Central memory CD8-positive, alpha-beta T cell (primary cell): Measurements from ENCODE around the gene PPP1R27.
"Not testable (repeated sequence)": the region's sequence is repeated elsewhere in the genome, so short reads cannot be mapped to it uniquely, and the experiment has no call there.

Source experiments
- ATAC-seq: fragments of 150-1000 bp; cut with Tn5 transposase; replicated peaks from 2 replicates; pipeline ENCODE4 v1.10.0; 2022; ENCODE audit warnings: mild to moderate bottlenecking, moderate FRiP score, moderate number of reproducible peaks; ENCODE audit not compliant: poor library complexity, severe bottlenecking; ENCODE audit errors: extremely low read depth
- DNase-seq, 2 donors: peaks; one replicate each; pipeline ENCODE4 v3.0.0; 2021; ENCODE audit warnings: low spot score in 2 of 2
- H3K27ac Mint-ChIP-seq: one replicate; pipeline ENCODE4 v1.8.0; 2022; ENCODE audit warnings: low read depth, mild to moderate bottlenecking, moderate library complexity, mixed read lengths
- H3K27me3 Mint-ChIP-seq: one replicate; pipeline ENCODE4 v1.8.0; 2022; ENCODE audit warnings: mixed read lengths
- H3K36me3 Mint-ChIP-seq: one replicate; pipeline ENCODE4 v1.8.0; 2022; ENCODE audit warnings: mild to moderate bottlenecking, moderate library complexity, mixed read lengths; ENCODE audit not compliant: insufficient read depth
- H3K4me1 Mint-ChIP-seq: one replicate; pipeline ENCODE4 v1.8.0; 2022; ENCODE audit warnings: mixed read lengths
- H3K4me3 Mint-ChIP-seq: one replicate; pipeline ENCODE4 v1.8.0; 2022; ENCODE audit warnings: mild to moderate bottlenecking, moderate library complexity, mixed read lengths
- H3K9me3 Mint-ChIP-seq: one replicate; pipeline ENCODE4 v1.8.0; 2022; ENCODE audit warnings: mixed read lengths

The PPP1R27 gene

GRCh38 chr17:81842725-81843504 lies 8.1 kb upstream of the PPP1R27 start:
- ATAC-seq (no peak), DNase-seq (no peak)
- Mint-ChIP-seq H3K9me3 (no peaks in the 10 kb centered on the region), H3K4me3 (no peak overlapping the region), H3K36me3 (peaks cover 28% of the 10 kb centered on the region), H3K4me1 (no peaks in the 10 kb centered on the region), H3K27me3 (no peaks in the 10 kb centered on the region), H3K27ac (no peak overlapping the region)

GRCh38 chr17:81842378-81842724 lies 7.5 kb upstream of the PPP1R27 start:
- no peaks in the 10 kb centered on the region for H3K4me1 Mint-ChIP-seq
- no peak overlapping the region for H3K4me3 Mint-ChIP-seq
- H3K27me3 Mint-ChIP-seq = no peaks in the 10 kb centered on the region
- no peak for ATAC-seq
- H3K36me3 Mint-ChIP-seq = peaks cover 25% of the 10 kb centered on the region
- H3K27ac Mint-ChIP-seq = no peak overlapping the region
- DNase-seq = no peak
- H3K9me3 Mint-ChIP-seq = no peaks in the 10 kb centered on the region

GRCh38 chr17:81841866-81842265 lies 7.0 kb upstream of the PPP1R27 start:
- Mint-ChIP-seq H3K4me3 (no peak overlapping the region), H3K27ac (no peak overlapping the region), H3K4me1 (no peaks in the 10 kb centered on the region), H3K36me3 (peaks cover 25% of the 10 kb centered on the region), H3K27me3 (no peaks in the 10 kb centered on the region), H3K9me3 (no peaks in the 10 kb centered on the region)
- DNase-seq (no peak), ATAC-seq (no peak)

GRCh38 chr17:81840826-81841778 lies 6.3 kb upstream of the PPP1R27 start:
- Mint-ChIP-seq H3K27me3 (no peaks in the 10 kb centered on the region), H3K4me3 (no peak overlapping the region), H3K9me3 (no peaks in the 10 kb centered on the region), H3K36me3 (peaks cover 19% of the 10 kb centered on the region), H3K27ac (no peak overlapping the region), H3K4me1 (no peaks in the 10 kb centered on the region)
- no peak for DNase-seq
- ATAC-seq = no peak

GRCh38 chr17:81840059-81840458 lies 5.2 kb upstream of the PPP1R27 start:
- H3K36me3 Mint-ChIP-seq = peaks cover 13% of the 10 kb centered on the region
- H3K27me3 Mint-ChIP-seq, H3K27ac Mint-ChIP-seq, H3K9me3 Mint-ChIP-seq, ATAC-seq, DNase-seq, H3K4me3 Mint-ChIP-seq, H3K4me1 Mint-ChIP-seq: not testable (repeated sequence)

GRCh38 chr17:81839301-81839700 lies 4.5 kb upstream of the PPP1R27 start:
- H3K4me1 Mint-ChIP-seq = no peaks in the 10 kb centered on the region
- DNase-seq (no peak), ATAC-seq (no peak)
- no peaks in the 10 kb centered on the region for H3K9me3 Mint-ChIP-seq
- H3K36me3 Mint-ChIP-seq = peaks cover 9% of the 10 kb centered on the region
- no peak overlapping the region for H3K27ac Mint-ChIP-seq
- H3K27me3 Mint-ChIP-seq = no peaks in the 10 kb centered on the region
- H3K4me3 Mint-ChIP-seq = no peak overlapping the region

GRCh38 chr17:81838753-81839255 lies 4.0 kb upstream of the PPP1R27 start:
- no peak overlapping the region for H3K27ac Mint-ChIP-seq
- no peaks in the 10 kb centered on the region for H3K27me3 Mint-ChIP-seq
- H3K4me3 Mint-ChIP-seq = no peak overlapping the region
- H3K36me3 Mint-ChIP-seq = peaks cover 9% of the 10 kb centered on the region
- DNase-seq = no peak
- H3K4me1 Mint-ChIP-seq = no peaks in the 10 kb centered on the region
- no peak for ATAC-seq
- H3K9me3 Mint-ChIP-seq = no peaks in the 10 kb centered on the region

GRCh38 chr17:81837641-81838040 lies 2.8 kb upstream of the PPP1R27 start:
- ATAC-seq (no peak), DNase-seq (no peak)
- Mint-ChIP-seq H3K9me3 (no peaks in the 10 kb centered on the region), H3K27ac (no peak overlapping the region), H3K4me1 (peaks cover 1% of the 10 kb centered on the region), H3K27me3 (no peaks in the 10 kb centered on the region), H3K36me3 (peaks cover 2% of the 10 kb centered on the region), H3K4me3 (no peak overlapping the region)

- Mint-ChIP-seq H3K27ac (peak overlapping the region; percentile 74), H3K4me1 (peaks cover 23% of the 10 kb centered on the region), H3K36me3 (peaks cover 6% of the 10 kb centered on the region), H3K4me3 (peak overlapping the region; percentile 85), H3K27me3 (no peaks in the 10 kb centered on the region), H3K9me3 (no peaks in the 10 kb centered on the region)
- ATAC-seq = no peak
- DNase-seq = no peak
These were observed 674 bp downstream of the PPP1R27 start for GRCh38 chr17:81833921-81834830.

- peak; percentile 69 for ATAC-seq
- peaks cover 6% of the 10 kb centered on the region for H3K36me3 Mint-ChIP-seq
- H3K4me3 Mint-ChIP-seq = peak within 1 kb of the TSS; percentile 85
- DNase-seq = peak; percentile 84 to 86
- H3K4me1 Mint-ChIP-seq = peaks cover 27% of the 10 kb centered on the region
- no peaks in the 10 kb centered on the region for H3K27me3 Mint-ChIP-seq
- peak within 1 kb of the TSS; percentile 85 for H3K27ac Mint-ChIP-seq
- H3K9me3 Mint-ChIP-seq = no peaks in the 10 kb centered on the region
These were observed 1.5 kb downstream of the PPP1R27 start, which contains the start of gene MCRIP1 for GRCh38 chr17:81833160-81833920. Gene MCRIP1 (minus strand): TSS chr17:81833291. CDS start chr17:81824506, 8,785 bp downstream.

GRCh38 chr17:81832608-81833159 lies 2.2 kb downstream of the PPP1R27 start:
- H3K9me3 Mint-ChIP-seq = no peaks in the 10 kb centered on the region
- DNase-seq (peak in 1 of 2 donors; percentile 25), ATAC-seq (peak; percentile 34)
- H3K4me1 Mint-ChIP-seq = peaks cover 29% of the 10 kb centered on the region
- H3K27me3 Mint-ChIP-seq = no peaks in the 10 kb centered on the region
- peak overlapping the region; percentile 85 for H3K4me3 Mint-ChIP-seq
- H3K36me3 Mint-ChIP-seq = peaks cover 6% of the 10 kb centered on the region
- H3K27ac Mint-ChIP-seq = peak overlapping the region; percentile 85
